Umbilical cord (tissue), 2 donors: ENCODE measurements around the gene SHOX. TPM values are rescaled to one million over a fixed set of nuclear protein-coding genes. Genes with fewer than 3 reads are reported as not detected.
"Not testable (repeated sequence)": the region's sequence is repeated elsewhere in the genome, so short reads cannot be mapped to it uniquely, and the experiment has no call there.

Experiments used
- DNase-seq: peaks from one replicate; pipeline ENCODE4 v3.0.0-alpha.2; 2015; ENCODE audit warnings: low spot score
- total RNA-seq: library from RNA; depleted of rRNA; stranded (reverse); fragments of >200 nt; gene quantifications from one replicate; pipeline ENCODE4 v1.2.3, GENCODE V29; 2014; ENCODE audit warnings: low replicate concordance; ENCODE audit not compliant: insufficient read depth

SHOX gene
- total RNA-seq, 1 donor from 2014 or later: 0.96 TPM

DNA sequence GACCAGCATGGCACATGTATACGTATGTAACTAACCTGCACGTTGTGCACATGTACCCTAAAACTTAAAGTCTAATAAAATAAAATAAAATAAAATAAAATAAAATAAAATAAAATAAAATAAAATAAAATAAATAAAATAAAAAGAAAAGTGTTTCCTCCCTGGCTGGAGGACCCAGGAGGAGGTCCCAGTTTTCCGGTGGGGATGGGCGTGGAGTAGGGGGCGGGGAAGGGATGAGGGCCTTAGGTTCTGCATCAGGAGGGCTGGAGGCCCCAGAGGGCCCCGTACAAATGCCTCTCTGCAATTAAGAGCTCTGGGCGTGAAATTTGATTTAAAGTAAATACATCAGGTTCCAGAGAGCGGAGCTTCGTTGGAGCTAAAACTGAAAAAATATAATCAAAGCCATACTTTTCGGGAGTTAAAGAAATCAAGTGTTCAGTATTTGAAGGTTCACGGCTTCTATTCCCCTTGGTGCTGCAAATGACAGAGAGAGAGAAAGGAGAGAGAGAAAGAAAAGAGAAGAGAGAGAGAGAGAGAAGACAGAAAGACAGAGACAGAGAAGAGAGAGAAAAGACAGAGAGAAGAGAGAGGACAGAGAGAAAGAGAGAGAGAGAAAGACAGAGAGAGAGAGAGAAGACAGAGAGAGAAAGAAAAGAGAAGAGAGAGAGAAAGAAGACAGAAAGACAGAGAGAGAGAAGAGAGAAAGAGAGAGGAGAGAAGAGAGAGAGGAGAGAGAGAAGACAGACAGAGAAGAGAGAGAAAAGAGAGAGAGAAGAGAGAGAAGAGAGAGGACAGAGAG is 8.7 kb upstream of the SHOX start:
- no peak for DNase-seq

DNA sequence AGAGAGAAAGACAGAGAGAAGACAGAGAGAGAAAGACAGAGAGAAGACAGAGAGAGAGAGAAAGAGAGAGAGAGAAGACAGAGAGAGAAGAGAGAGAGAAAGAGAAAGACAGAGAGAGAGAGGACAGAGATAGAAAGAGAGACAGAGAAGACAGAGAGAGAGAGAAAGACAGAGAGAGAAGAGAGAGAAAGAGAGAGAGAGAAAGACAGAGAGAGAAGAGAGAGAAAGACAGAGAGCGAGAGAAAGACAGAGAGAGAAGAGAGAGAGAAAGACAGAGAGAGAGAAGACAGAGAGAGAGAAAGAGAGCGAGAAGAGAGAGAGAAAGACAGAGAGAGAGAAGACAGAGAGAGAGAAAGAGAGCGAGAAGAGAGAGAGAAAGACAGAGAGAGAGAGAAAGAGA is 7.8 kb upstream of the SHOX start:
- DNase-seq: not testable (repeated sequence)

DNA sequence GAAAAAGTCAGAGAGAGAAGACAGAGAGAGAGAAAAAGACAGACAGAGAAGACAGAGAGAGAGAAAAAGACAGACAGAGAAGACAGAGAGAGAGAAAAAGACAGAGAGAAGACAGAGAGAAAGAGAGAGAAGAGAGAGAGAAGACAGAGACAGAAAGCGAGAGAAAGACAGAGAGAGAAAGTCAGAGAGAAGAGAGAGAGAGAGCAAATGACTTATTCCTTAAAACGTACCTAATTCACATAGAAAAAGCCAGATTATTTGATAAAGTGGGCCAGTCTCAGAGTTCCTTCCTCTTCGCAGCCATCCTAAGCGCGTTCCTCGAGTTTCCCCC is 7.4 kb upstream of the SHOX start:
- no peak for DNase-seq

DNA sequence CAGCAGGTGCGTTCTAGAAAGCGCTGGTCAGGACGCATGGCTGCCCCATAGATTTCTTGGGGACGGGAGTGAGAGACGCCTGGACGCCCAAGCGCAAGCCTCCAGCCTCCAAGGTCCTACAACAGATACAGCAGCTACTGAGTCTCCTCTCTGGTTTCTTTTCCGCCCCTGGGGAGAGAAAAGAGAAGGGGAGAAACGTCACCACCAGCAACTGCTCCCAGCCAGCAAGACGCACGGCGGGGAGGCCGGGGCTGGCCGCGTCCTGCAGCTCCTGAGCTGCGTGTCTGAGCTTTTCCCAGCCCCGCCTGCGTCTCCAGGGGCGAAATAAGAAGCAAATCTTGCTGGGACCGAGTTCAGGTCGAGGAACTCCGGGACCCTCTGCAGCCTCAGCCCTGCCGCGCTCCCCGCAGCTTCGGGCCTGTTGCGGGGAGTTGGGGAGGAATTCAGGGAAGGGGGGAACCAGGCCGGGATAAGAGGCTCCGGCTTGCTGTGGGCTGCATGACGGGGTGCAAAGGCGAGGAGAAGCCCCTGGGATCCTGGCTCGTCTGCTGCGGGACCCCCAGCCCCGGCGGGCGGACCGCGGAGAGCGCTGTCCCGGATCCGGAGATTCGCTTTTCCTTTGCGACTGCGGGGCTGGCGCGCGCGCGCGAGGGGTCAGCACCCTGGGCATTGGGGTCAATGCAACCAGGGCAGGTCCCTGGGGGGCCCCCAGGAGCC is 6.8 kb upstream of the SHOX start:
- DNase-seq: no peak

DNA sequence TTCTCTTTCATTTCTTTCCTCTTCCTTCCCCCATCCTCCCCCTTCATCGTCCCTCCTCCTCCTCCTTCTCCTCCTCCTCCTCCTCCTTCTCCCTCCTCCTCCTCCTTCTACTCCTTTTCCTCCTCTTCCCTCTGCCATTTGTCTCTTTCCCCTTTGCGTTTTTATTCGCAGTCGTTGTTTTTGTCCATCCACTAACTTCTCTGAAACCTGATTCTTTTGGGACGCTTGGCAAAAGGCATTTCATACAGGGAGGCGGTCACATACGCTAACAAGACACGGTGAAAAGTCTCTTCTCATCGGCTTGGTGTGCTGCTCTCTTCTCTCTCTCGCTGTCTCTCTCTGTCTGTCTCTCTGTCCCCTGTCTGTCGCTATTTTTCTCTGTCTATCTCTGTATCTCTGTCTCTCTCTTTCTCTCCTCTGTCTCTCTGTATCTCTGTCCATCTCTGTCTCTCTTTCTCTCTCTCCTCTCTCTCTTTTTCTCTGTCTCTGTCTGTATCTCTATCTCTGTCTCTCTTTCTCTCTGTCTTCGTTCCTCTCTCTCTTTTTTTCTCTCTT is 5.4 kb upstream of the SHOX start:
- DNase-seq: no peak

DNA sequence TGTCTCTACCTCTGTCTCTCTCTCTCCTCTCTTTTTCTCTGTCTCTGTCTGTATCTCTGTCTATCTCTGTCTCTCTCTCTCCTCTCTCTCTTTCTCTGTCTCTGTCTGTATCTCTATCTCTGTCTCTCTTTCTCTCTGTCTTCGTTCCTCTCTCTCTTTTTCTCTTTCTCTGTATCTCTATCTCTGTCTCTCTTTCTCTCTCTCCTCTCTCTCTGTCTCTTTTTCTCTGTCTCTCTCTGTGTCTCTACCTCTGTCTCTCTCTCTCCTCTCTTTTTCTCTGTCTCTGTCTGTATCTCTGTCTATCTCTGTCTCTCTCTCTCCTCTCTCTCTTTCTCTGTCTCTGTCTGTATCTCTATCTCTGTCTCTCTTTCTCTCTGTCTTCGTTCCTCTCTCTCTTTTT is 4.5 kb upstream of the SHOX start:
- not testable (repeated sequence) for DNase-seq

DNA sequence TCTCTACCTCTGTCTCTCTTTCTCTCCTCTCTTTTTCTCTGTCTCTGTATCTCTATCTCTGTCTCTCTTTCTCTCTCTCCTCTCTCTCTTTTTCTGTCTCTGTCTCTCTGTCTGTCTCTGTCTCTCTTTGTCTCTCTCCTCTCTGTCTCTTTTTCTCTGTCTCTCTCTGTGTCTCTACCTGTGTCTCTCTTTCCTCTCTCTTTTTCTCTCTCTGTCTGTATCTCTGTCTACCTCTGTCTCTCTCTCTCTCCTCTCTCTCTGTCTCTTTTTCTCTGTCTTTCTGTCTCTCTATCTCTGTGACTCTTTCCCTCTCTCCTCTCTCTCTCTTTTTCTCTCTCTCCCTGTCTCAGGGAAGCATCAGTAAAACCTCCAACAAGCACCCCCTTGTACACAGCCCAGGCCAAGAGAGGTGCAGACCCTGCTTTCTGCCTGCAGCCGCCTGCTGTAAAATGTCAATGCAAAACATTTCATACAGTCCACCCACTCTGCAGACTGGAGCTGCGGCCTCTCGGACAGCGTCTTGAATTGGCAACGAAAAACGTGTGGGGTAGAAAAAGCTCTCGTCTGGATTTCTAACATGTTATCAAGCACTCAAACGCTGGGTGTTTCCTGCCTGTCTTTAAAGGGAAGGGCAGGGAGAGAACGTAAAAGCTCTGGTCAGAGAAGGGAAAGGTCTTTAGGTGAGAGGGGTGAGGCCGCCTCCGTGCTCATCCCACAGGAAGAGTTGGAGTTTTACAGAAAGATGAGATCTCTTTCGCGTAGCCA is 3.7 kb upstream of the SHOX start:
- DNase-seq: no peak

DNA sequence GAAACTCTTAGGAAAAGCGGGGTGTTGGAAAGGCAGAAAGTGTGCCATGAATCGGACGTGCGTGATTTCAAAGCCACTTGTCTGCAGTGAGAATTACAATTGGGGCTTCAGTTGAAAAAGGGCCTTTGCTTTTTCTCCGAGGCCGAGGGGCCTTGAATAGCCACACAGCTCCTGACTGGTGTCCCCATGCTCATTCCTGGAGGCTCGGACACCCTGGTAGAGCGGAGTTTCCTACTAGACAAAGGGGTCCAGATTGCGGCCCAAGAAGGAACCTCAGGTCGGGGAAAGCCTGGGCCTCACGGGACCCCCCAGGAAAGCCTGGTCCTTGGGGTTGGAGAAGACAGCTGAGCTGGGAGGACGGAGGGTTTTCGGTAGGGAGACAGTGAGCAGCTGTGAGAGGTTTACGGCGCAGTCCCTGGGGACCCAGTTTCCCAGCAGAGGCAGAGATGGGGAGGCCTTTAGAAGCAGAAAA is 3.0 kb upstream of the SHOX start:
- no peak for DNase-seq

DNA sequence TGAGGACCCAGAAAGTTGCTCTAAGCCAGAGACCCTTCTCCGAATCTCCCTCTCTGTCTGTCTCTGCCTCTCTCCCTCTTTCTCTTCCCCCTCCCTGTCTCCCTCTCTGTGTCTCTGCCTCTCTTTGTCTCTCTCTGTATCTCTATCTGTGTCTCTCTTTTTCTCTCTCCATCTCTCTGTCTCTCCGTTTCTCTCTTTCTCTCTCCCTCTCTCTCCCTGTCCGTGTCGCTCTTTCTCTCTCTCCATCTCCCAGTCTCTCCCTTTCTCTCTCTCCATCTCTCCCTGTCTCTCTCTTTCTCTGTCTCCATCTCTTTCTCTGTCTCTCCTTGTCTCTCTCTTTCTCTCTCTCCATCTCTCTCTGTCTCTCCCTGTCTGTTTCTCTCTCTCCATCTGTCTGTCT is 2.6 kb upstream of the SHOX start:
- no peak for DNase-seq

DNA sequence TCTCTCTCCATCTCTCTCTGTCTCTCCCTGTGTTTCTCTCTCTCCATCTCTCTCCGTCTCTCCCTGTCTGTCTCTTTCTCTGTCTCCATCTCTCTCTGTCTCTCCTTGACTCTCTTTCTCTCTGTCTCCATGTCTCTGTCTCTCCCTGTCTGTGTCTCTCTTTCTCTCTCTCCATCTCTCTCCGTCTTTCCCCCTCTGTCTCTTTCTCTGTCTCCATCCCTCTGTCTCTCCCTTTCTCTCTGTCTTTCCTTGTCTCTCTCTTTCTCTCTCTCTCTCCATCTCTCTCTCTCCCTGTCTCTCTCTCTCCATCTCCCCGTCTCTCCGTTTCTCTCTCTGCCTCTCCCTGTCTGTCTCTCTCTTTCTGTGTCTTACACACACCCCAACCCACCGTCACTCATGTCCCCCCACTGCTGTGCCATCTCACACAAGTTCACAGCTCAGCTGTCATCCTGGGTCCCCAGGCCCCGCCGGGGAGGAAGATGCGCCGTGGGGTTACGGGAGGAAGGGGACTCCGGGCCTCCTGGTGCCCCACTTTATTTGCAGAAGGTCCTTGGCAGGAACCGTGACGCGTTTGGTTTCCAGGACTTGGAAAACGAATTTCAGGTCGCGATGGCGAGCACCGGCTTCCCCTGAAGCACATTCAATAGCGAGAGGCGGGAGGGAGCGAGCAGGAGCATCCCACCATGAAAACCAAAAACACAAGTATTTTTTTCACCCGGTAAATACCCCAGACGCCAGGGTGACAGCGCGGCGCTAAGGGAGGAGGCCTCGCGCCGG is 1.2 kb upstream of the SHOX start:
- DNase-seq: no peak

DNA sequence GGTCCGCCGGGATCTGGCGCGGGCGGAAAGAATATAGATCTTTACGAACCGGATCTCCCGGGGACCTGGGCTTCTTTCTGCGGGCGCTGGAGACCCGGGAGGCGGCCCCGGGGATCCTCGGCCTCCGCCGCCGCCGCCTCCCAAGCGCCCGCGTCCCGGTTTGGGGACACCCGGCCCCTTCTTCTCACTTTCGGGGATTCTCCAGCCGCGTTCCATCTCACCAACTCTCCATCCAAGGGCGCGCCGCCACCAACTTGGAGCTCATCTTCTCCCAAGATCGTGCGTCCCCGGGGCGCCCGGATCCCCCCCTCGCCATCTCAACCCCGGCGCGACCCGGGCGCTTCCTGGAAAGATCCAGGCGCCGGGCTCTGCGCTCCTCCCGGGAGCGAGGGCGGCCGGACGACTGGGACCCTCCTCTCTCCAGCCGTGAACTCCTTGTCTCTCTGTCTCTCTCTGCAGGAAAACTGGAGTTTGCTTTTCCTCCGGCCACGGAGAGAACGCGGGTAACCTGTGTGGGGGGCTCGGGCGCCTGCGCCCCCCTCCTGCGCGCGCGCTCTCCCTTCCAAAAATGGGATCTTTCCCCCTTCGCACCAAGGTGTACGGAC is 482 bp upstream of the SHOX start:
- DNase-seq: no peak

DNA sequence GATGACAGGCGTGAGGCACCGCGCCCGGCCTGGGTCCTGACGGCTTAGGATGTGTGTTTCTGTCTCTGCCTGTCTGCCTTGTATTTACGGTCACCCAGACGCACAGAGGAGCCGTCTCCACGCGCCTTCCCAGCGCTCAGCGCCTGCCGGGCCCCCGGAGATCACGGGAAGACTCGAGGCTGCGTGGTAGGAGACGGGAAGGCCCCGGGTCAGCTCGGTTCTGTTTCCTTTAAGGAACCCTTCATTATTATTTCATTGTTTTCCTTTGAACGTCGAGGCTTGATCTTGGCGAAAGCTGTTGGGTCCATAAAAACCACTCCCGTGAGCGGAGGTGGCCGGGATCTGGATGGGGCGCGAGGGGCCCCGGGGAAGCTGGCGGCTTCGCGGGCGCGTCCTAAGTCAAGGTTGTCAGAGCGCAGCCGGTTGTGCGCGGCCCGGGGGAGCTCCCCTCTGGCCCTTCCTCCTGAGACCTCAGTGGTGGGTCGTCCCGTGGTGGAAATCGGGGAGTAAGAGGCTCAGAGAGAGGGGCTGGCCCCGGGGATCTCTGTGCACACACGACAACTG is 1.3 kb downstream of the SHOX start:
- no peak for DNase-seq

DNA sequence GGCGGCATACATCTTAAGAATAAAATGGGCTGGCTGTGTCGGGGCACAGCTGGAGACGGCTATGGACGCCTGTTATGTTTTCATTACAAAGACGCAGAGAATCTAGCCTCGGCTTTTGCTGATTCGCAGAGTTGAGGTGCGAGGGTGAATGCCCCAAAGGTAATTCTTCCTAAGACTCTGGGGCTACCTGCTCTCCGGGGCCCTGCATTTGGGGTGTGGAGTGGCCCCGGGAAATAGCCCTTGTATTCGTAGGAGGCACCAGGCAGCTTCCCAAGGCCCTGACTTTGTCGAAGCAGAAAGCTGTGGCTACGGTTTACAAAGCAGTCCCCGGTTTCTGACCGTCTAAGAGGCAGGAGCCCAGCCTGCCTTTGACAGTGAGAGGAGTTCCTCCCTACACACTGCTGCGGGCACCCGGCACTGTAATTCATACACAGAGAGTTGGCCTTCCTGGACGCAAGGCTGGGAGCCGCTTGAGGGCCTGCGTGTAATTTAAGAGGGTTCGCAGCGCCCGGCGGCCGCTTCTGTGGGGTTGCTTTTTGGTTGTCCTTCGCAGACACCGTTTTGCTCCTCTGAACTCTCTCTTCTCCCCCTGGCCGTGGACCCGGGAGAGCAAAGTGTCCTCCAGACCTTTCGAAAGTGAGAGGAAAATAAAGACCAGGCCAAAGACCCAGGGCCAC is 1.9 kb downstream of the SHOX start:
- DNase-seq: no peak

DNA sequence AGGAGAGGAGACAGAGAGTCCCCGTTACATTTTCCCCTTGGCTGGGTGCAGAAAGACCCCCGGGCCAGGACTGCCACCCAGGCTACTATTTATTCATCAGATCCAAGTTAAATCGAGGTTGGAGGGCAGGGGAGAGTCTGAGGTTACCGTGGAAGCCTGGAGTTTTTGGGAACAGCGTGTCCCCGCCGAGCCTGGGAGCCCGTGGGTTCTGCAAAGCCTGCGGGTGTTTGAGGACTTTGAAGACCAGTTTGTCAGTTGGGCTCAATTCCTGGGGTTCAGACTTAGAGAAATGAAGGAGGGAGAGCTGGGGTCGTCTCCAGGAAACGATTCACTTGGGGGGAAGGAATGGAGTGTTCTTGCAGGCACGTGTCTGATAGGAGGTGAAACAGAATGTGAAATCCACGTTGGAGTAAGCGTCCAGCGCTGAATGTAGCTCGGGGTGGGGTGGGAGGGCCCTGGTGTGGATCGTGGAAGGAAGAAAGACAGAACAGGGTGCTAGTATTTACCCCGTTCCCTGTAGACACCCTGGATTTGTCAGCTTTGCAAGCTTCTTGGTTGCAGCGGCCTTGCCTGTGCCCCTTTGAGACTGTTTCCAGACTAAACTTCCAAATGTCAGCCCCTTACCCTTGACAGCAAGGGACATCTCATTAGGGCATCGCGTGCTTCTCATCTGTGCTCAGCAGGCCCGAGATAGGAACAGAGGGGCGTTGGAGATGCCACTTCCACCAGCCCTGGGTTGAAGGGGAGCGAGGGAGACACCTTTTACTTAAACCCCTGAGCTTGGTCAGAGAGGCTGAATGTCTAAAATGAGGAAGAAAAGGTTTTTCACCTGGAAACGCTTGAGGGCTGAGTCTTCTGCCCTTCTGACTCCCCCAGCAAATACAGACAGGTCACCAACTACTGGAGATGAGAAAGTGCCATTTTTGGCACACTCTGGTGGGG is 2.7 kb downstream of the SHOX start:
- DNase-seq: no peak

DNA sequence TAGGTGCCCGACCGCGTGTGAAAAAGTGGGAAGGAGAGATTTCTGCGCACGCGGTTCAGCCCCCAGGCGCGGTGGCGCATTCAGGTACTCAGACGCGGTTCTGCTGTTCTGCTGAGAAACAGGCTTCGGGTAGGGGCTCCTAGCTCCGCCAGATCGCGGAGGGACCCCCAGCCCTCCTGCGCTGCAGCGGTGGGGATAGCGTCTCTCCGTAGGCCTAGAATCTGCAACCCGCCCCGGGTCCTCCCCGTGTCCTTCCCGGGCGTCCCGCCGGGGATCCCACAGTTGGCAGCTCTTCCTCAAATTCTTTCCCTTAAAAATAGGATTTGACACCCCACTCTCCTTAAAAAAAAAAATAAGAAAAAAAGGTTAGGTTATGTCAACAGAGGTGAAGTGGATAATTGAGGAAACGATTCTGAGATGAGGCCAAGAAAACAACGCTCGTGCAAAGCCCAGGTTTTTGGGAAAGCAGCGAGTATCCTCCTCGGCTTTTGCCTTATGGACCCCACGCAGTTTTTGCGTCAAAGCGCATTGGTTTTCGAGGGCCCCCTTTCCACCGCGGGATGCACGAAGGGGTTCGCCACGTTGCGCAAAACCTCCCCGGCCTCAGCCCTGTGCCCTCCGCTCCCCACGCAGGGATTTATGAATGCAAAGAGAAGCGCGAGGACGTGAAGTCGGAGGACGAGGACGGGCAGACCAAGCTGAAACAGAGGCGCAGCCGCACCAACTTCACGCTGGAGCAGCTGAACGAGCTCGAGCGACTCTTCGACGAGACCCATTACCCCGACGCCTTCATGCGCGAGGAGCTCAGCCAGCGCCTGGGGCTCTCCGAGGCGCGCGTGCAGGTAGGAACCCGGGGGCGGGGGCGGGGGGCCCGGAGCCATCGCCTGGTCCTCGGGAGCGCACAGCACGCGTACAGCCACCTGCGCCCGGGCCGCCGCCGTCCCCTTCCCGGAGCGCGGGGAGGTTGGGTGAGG is 3.7 kb downstream of the SHOX start:
- DNase-seq: no peak

DNA sequence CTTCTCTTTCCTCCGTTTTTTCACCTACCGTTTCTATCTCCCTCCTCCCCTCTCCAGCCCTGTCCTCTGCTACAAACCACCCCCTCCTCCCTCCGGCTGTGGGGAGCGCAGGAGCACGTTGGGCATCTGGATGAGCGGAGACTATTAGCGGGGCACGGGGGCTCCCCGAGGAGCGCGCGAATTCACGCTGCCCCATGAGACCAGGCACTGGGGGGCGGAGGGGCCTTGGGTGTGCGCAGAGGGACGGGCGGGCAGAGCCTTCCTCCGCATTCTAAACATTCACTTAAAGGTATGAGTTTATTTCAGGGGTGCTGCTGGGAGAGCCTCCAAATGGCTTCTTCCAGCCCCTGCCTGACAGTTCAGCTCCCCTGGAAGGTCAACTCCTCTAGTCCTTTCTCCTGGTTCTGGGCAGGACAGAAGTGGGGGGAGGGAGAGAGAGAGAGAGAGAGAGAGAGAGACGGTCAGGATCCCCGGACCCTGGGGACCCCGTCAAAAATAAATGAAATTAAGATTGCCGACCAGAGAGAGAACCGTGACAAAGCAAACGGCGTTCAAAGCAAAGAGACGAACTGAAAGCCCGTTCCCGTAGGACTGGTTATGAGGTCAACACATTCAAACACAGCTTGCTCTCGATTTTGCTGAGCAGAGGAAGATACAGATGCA is 5.0 kb downstream of the SHOX start:
- no peak for DNase-seq

DNA sequence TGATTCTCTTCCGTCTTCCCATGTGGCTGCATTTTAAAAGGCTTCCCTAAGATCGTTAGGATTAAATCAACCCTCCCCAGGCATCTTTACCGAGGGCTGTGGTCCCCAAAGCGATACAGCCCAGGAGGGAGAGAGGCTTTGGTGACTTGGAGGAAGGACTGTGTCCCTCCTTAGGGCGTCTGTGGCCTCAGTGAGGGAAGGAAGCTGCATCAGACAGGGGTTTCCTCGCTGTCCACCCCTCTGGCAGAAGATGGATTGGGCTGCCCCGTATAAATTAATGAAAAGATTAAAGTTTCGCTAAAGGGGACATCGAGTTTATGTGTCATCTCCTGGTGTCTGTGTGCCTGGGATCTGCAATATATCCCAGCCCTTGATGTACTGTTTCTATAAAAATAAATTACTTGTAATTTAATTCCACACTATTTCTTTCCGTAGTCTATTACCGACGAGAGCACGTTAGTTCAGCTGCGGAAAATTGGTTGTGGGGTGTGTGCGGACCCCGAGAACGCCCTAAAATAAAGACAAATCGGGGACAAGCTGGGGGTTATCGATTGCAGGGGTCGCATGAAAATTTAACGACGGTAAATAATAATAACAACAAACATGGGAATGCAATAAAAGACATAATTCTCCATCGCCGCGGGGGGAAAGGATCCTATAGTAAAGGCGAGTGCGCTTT is 6.5 kb downstream of the SHOX start:
- no peak for DNase-seq
